Upper lobe of right lung (tissue), 1 donor: ENCODE measurements around the gene SLC6A17. TPM values are rescaled to one million over a fixed set of nuclear protein-coding genes. Genes with fewer than 3 reads are reported as not detected.

Experiments
- ATAC-seq: fragments of 200-7000 bp; cut with Tn5 transposase; one replicate; pipeline ENCODE4 v1.9.1; 2020; ENCODE audit warnings: mild to moderate bottlenecking, moderate library complexity
- DNase-seq: peaks from one replicate; pipeline ENCODE4 v3.0.0-alpha.2; 2020
- H3K27ac ChIP-seq: fragments of 200-600 bp; one replicate; pipeline ENCODE4 v1.8.0; 2022
- H3K27me3 ChIP-seq: fragments of 200-600 bp; one replicate; pipeline ENCODE4 v1.8.0; 2022; ENCODE audit warnings: mild to moderate bottlenecking
- H3K36me3 ChIP-seq: fragments of 200-600 bp; one replicate; pipeline ENCODE4 v1.8.0; 2022
- H3K4me1 ChIP-seq: fragments of 200-600 bp; one replicate; pipeline ENCODE4 v1.8.0; 2022
- H3K4me3 ChIP-seq: fragments of 200-600 bp; one replicate; pipeline ENCODE4 v1.8.0; 2022; ENCODE audit warnings: mild to moderate bottlenecking
- H3K9me3 ChIP-seq: fragments of 200-600 bp; one replicate; pipeline ENCODE4 v1.8.0; 2022
- intact Hi-C: fragments of 100-400 bp; cut with DNase I; formaldehyde crosslinking; loops from one replicate; pipeline ENCODE4 v1.11.0; 2022
- total RNA-seq: library from RNA; stranded (reverse); fragmentation: NEBNext Ultra II Directional; extraction: Animal tissue kit (Norgen Biotek cat#: 25700); gene quantifications from one replicate; pipeline ENCODE4 v1.2.1, GENCODE V29; 2021
- TF ChIP-seq, protein P1 (sequence below): fragments of 200-600 bp; IDR thresholded peaks from one replicate; pipeline ENCODE4 v1.8.0; 2022; ENCODE audit warnings: antibody characterized with exemption
- donor health status: DM: no; HTN: yes; CAD: no; lungs with severe emphysema.

SLC6A17 gene
- total RNA-seq, 1 donor from 2014 or later: 0.06 TPM

DNA sequence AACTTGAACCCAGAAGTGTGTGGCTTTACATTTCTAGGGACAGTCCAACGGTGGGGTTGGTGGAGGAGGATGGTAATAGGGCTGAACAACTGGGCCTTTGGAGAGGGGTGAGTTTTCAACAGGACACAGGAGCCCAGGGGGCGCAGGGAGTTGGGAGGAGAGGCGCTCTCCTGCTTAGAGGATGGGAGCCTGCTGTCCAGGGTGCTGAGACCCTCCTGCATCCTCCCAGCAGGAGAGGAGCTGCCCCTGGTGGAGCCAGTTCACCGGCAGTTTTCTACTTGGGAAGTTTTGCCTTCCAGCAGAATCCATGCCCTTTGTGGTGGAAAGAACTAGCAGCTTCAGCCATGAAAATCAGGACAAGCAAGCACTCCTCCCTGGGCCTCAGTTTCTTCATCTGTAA is 68.4 kb downstream of the SLC6A17 start:
- Histone ChIP-seq H3K27me3 (no peaks in the 10 kb centered on the region), H3K4me3 (no peak overlapping the region), H3K9me3 (no peaks in the 10 kb centered on the region), H3K36me3 (peaks cover 6% of the 10 kb centered on the region), H3K27ac (no peak overlapping the region), H3K4me1 (peaks cover 11% of the 10 kb centered on the region)
- ATAC-seq (no peak), DNase-seq (no peak)
- TF ChIP-seq, protein P1, sequence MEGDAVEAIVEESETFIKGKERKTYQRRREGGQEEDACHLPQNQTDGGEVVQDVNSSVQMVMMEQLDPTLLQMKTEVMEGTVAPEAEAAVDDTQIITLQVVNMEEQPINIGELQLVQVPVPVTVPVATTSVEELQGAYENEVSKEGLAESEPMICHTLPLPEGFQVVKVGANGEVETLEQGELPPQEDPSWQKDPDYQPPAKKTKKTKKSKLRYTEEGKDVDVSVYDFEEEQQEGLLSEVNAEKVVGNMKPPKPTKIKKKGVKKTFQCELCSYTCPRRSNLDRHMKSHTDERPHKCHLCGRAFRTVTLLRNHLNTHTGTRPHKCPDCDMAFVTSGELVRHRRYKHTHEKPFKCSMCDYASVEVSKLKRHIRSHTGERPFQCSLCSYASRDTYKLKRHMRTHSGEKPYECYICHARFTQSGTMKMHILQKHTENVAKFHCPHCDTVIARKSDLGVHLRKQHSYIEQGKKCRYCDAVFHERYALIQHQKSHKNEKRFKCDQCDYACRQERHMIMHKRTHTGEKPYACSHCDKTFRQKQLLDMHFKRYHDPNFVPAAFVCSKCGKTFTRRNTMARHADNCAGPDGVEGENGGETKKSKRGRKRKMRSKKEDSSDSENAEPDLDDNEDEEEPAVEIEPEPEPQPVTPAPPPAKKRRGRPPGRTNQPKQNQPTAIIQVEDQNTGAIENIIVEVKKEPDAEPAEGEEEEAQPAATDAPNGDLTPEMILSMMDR: no peak
- intact Hi-C loops: no loop called here

DNA sequence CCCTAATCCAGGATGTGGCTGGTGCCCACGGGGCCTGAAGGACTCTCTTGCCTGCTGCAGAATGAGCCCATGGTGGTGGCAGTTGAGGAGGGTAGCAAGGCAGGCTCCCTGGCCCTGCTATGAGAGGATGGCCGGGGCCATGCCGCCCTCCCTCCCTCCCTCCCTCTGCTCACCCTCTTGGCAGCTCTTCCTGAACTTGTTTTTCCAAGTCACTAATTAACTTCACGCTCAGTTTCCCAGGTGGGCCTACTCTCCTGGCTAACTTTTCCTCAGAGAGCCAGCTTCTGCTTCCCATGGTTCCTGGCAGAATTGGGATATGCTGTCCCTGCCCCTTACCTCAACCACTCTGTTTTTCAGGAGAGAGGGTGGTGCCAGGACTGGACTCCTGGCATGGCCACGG is 70.0 kb downstream of the SLC6A17 start:
- DNase-seq: no peak
- H3K9me3 ChIP-seq: no peaks in the 10 kb centered on the region
- intact Hi-C loops: no loop called here
- TF ChIP-seq, protein P1: no peak
- no peak overlapping the region for H3K4me3 ChIP-seq
- H3K4me1 ChIP-seq: peaks cover 3% of the 10 kb centered on the region
- H3K27me3 ChIP-seq: no peaks in the 10 kb centered on the region
- peaks cover 6% of the 10 kb centered on the region for H3K36me3 ChIP-seq
- no peak for ATAC-seq
- no peak overlapping the region for H3K27ac ChIP-seq

DNA sequence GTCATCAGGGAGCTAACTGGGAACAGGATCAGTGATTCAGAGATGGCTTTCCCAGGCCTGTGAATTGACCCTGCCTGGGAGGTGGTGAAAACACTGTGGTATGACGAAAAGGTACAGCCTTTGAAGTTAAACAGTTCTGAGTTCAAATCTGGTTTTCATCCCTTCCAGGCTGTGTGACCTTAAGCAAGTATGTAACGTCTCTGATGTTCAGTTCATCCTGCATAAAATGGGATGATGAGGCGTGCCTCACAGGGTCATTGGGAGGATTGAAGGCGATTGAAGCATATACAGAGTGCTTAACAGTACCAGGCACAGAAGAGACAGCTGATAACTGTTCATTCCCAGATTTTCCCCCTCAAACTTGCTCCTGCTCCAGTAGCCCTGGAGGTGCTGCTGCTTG is 70.8 kb downstream of the SLC6A17 start:
- intact Hi-C loops: no loop called here
- no peak overlapping the region for H3K4me3 ChIP-seq
- no peak for DNase-seq
- no peak for ATAC-seq
- H3K36me3 ChIP-seq: peaks cover 6% of the 10 kb centered on the region
- no peaks in the 10 kb centered on the region for H3K4me1 ChIP-seq
- H3K9me3 ChIP-seq: no peaks in the 10 kb centered on the region
- TF ChIP-seq, protein P1: no peak
- H3K27ac ChIP-seq: no peak overlapping the region
- no peaks in the 10 kb centered on the region for H3K27me3 ChIP-seq

DNA sequence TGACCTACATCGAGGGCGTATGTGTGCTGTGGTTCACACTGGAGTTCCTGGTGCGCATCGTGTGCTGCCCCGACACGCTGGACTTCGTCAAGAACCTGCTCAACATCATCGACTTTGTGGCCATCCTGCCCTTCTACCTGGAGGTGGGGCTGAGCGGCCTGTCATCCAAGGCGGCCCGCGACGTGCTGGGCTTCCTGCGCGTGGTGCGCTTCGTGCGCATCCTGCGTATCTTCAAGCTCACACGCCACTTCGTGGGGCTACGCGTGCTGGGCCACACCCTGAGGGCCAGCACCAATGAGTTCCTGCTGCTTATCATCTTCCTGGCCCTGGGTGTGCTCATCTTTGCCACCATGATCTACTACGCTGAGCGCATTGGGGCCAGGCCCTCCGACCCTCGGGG is 72.8 kb downstream of the SLC6A17 start:
- no peak for DNase-seq
- no peak for ATAC-seq

DNA sequence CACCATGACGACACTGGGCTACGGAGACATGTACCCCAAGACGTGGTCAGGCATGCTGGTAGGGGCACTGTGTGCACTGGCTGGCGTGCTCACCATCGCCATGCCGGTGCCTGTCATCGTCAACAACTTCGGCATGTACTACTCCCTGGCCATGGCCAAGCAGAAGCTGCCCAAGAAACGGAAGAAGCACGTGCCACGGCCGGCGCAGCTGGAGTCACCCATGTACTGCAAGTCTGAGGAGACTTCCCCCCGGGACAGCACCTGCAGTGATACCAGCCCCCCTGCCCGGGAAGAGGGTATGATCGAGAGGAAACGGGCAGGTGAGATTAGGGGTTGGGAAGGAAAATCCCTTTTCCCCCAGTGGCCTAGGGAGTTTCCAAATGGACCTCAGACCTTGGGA is 73.3 kb downstream of the SLC6A17 start:
- Histone ChIP-seq H3K27me3 (no peaks in the 10 kb centered on the region), H3K9me3 (no peaks in the 10 kb centered on the region), H3K27ac (no peak overlapping the region), H3K4me1 (no peaks in the 10 kb centered on the region), H3K4me3 (no peak overlapping the region), H3K36me3 (peaks cover 6% of the 10 kb centered on the region)
- TF ChIP-seq, protein P1: no peak
- no peak for ATAC-seq
- DNase-seq: no peak
- intact Hi-C loops: no loop called here

More for the DNA sequence above, 72.8 kb downstream of the SLC6A17 start:
- intact Hi-C loops: no loop called here
- TF ChIP-seq, protein P1: no peak
- Histone ChIP-seq H3K36me3 (peaks cover 6% of the 10 kb centered on the region), H3K4me3 (no peak overlapping the region), H3K9me3 (no peaks in the 10 kb centered on the region), H3K4me1 (no peaks in the 10 kb centered on the region), H3K27me3 (no peaks in the 10 kb centered on the region), H3K27ac (no peak overlapping the region)
